ENCODE measurements around the gene OAS1.

Gene OAS1

DNA sequence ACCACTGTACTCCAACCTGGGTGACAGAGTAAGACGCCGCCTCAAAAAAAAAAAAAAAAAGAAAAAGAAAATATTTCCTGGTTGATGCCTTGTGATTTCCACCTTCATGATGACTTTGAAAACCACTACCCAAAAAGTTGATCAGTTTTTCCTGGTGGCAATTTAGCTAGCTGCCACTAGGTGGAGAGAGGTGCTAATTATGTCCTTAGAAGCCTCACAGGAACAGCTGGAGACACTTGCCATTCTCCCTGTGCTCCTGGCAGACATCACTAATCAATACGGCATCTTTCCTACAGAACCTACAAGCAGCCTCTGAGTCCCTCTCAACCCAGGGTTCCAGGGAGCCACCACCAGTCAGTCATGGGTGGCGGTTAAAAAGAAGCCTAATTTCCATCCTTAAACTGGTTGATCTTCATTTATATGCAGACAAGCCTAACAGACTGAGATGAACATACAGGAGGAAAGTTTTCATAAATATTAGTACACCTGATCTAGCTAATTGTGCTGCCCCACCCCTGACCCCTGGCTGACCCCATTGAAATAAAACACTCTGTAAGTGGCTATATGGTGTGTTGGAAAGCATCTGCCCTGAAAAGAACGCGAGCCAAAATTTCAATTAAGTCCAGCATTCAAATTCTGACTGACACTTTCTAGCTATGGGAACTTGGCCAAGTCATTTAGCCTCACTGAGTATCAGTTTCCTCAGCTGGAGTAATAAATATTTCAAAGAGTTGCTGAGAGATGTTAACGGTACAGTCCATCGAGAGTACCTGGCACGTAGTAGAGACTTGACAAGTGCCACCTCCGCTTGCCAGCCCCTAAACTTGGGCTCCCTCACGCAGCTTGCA lies 6.2 kb upstream of the OAS1 start:
- TF ChIP-seq CTCF (IDR thresholded peaks at IDR 0.05), result peak; percentile 76
- H3K4me3 ChIP-seq (ENCODE audit: low read depth, low read length), result no peak overlapping the region
- no peak overlapping the region for H3K27ac ChIP-seq
- peaks cover 10% of the 10 kb centered on the region for H3K4me1 ChIP-seq
- H3K9me3 ChIP-seq (ENCODE audit: control insufficient read depth, low read length), result no peaks in the 10 kb centered on the region
- peak overlapping the region; percentile 9 for H2AFZ ChIP-seq
- no peaks in the 10 kb centered on the region for H3K79me2 ChIP-seq
- H3K27me3 ChIP-seq (ENCODE audit: control insufficient read depth, insufficient read depth, low read length), result no peaks in the 10 kb centered on the region
- H3K9ac ChIP-seq, result no peak overlapping the region
- no peaks in the 10 kb centered on the region for H3K36me3 ChIP-seq (ENCODE audit: control insufficient read depth, insufficient read depth, low read length)
- H3K4me2 ChIP-seq (ENCODE audit: low read length), result no peak overlapping the region

GRCh38 chr12:112901271-112901670 lies 5.5 kb upstream of the OAS1 start:
- H3K4me3 ChIP-seq (ENCODE audit: low read depth, low read length), result no peak overlapping the region
- H3K9me3 ChIP-seq (ENCODE audit: control insufficient read depth, low read length), result no peaks in the 10 kb centered on the region
- TF ChIP-seq CTCF (IDR thresholded peaks at IDR 0.05), result no peak
- H3K36me3 ChIP-seq (ENCODE audit: control insufficient read depth, insufficient read depth, low read length), result no peaks in the 10 kb centered on the region
- no peak overlapping the region for H3K4me2 ChIP-seq (ENCODE audit: low read length)
- no peak overlapping the region for H3K9ac ChIP-seq
- peaks cover 15% of the 10 kb centered on the region for H3K4me1 ChIP-seq
- H3K27me3 ChIP-seq (ENCODE audit: control insufficient read depth, insufficient read depth, low read length), result no peaks in the 10 kb centered on the region
- peak overlapping the region; percentile 9 for H2AFZ ChIP-seq
- H3K79me2 ChIP-seq, result no peaks in the 10 kb centered on the region
- H3K27ac ChIP-seq, result no peak overlapping the region

- Histone ChIP-seq H3K79me2 (no peaks in the 10 kb centered on the region), H3K36me3 (ENCODE audit: control insufficient read depth, insufficient read depth, low read length) (no peaks in the 10 kb centered on the region), H3K4me1 (peaks cover 27% of the 10 kb centered on the region), H3K4me3 (ENCODE audit: low read depth, low read length) (no peak overlapping the region), H3K27ac (no peak overlapping the region), H2AFZ (no peak overlapping the region), H3K9me3 (ENCODE audit: control insufficient read depth, low read length) (no peaks in the 10 kb centered on the region), H3K27me3 (ENCODE audit: control insufficient read depth, insufficient read depth, low read length) (no peaks in the 10 kb centered on the region), H3K9ac (no peak overlapping the region), H3K4me2 (ENCODE audit: low read length) (no peak overlapping the region)
- TF ChIP-seq CTCF (IDR thresholded peaks at IDR 0.05), result no peak
Measured at GRCh38 chr12:112904571-112904970, 2.2 kb upstream of the OAS1 start.

GRCh38 chr12:112905451-112906089 lies 1.2 kb upstream of the OAS1 start:
- Histone ChIP-seq H3K9ac (no peak overlapping the region), H2AFZ (peak overlapping the region; percentile 91), H3K4me3 (ENCODE audit: low read depth, low read length) (no peak overlapping the region), H3K27ac (no peak overlapping the region), H3K4me1 (peaks cover 27% of the 10 kb centered on the region), H3K27me3 (ENCODE audit: control insufficient read depth, insufficient read depth, low read length) (no peaks in the 10 kb centered on the region), H3K9me3 (ENCODE audit: control insufficient read depth, low read length) (no peaks in the 10 kb centered on the region), H3K79me2 (no peaks in the 10 kb centered on the region), H3K4me2 (ENCODE audit: low read length) (no peak overlapping the region), H3K36me3 (ENCODE audit: control insufficient read depth, insufficient read depth, low read length) (no peaks in the 10 kb centered on the region)
- no peak for TF ChIP-seq CTCF (IDR thresholded peaks at IDR 0.05)
